Esophagus squamous epithelium (tissue), 4 donors: ENCODE results near the gene KLHL2.

Experiments
- CTCF ChIP-seq, 6 experiments: fragments of 450-650 bp in 4 of 6; fragments of 200-600 bp in 2 of 6; sonication (generic) in 2 of 6; IDR thresholded peaks; one replicate each; pipeline ENCODE4 v1.5.1; 2016 to 2019; ENCODE audit warnings: antibody characterized with exemption in 6 of 6, mild to moderate bottlenecking in 4 of 6, moderate library complexity in 4 of 6
- POLR2A ChIP-seq, 4 donors: fragments of 450-650 bp; IDR thresholded peaks; one replicate each; pipeline ENCODE4 v1.6.1; 2017; ENCODE audit warnings: antibody characterized with exemption in 4 of 4, mild to moderate bottlenecking in 4 of 4, moderate library complexity in 3 of 4

- TF ChIP-seq POLR2A (IDR thresholded peaks at IDR 0.05) (no peak), CTCF (IDR thresholded peaks at IDR 0.05) (no peak)
Observed at GRCh38 chr4:165368567-165368966, 161.2 kb downstream of the KLHL2 start.
